ENCODE measurements around the gene NOL4L.

GRCh38 chr20:32521780-32522525 lies 63.2 kb downstream of the NOL4L start:
- TF ChIP-seq BACH2 (CRISPR knock-in tag; IDR thresholded peaks at IDR 0.05; ENCODE audit: borderline replicate concordance) (no peak), PPARA (CRISPR knock-in tag; IDR thresholded peaks at IDR 0.05; ENCODE audit: borderline replicate concordance) (no peak), ZFP30 (CRISPR knock-in tag; IDR thresholded peaks at IDR 0.05) (no peak), CREB5 (CRISPR knock-in tag; IDR thresholded peaks at IDR 0.05; ENCODE audit: low read depth) (no peak), ZNF565 (CRISPR knock-in tag; conservative IDR thresholded peaks at IDR 0.05; ENCODE audit: low read depth) (no peak)

All from SK-N-SH treated with all-trans-retinoic acid at 6 μM for 48 hours (cell line).